Body of pancreas (tissue), 4 donors: Measurements from ENCODE around the gene IKZF2. TPM values are rescaled to one million over a fixed set of nuclear protein-coding genes. Genes with fewer than 3 reads are reported as not detected.

ENCODE experiments used
- ATAC-seq: fragments of 150-250 bp; one replicate; pipeline ENCODE4 v1.9.1; 2016
- DNase-seq, 4 donors: peaks; one replicate each; pipeline ENCODE4 v3.0.0-alpha.2; 2019
- H3K27ac ChIP-seq, 4 donors: fragments of 200-600 bp; sonication (generic); 1 replicate in 3 of 4; 2 replicates in 1 of 4; pipeline versions ENCODE4 v1.5.1 to v1.6.1; 2016 to 2019; ENCODE audit warnings: mild to moderate bottlenecking in 1 of 4, mixed read lengths in 1 of 4, moderate library complexity in 1 of 4
- H3K27me3 ChIP-seq, 2 donors: fragments of 200-600 bp; sonication (generic); one replicate each; pipeline ENCODE4 v1.6.0; 2016; ENCODE audit warnings: mild to moderate bottlenecking in 1 of 2
- H3K36me3 ChIP-seq, 2 donors: fragments of 200-600 bp; sonication (generic); replicated peaks in 1 of 2; 2 replicates each; pipeline ENCODE4 v1.5.1; 2016; ENCODE audit warnings: low read depth in 2 of 2; ENCODE audit not compliant: insufficient read depth in 1 of 2
- H3K4me1 ChIP-seq: fragments of 200-600 bp; sonication (generic); one replicate; pipeline ENCODE4 v1.6.0; 2016
- H3K4me3 ChIP-seq, 2 donors: fragments of 200-600 bp; sonication (generic); 1 replicate in 1 of 2; 2 replicates in 1 of 2; pipeline ENCODE4 v1.5.1; 2016 to 2019
- H3K9me3 ChIP-seq, 3 donors: fragments of 200-600 bp; sonication (generic); 1 replicate in 2 of 3; 2 replicates in 1 of 3; pipeline ENCODE4 v1.5.1; 2016
- POLR2A ChIP-seq, 3 donors: fragments of 450-650 bp; IDR thresholded peaks; one replicate each; pipeline ENCODE4 v1.6.1; 2016; ENCODE audit warnings: antibody characterized with exemption in 3 of 3, mild to moderate bottlenecking in 2 of 3
- WGBS, 2 donors: methylation state at CpG; one replicate each; pipeline ENCODE4 v1.1.5; 2017; 5-methylcytosine and 5-hydroxymethylcytosine counted together
- intact Hi-C: fragments of 100-400 bp; cut with DNase I; formaldehyde crosslinking; loops from one replicate; pipeline ENCODE4 v1.15.1; 2023
- total RNA-seq, 2 donors: library from RNA; depleted of rRNA; stranded (reverse); fragments of >200 nt; gene quantifications; one replicate each; pipeline ENCODE4 v1.1.0, GENCODE V29; 2016
- TF ChIP-seq, protein P1 (sequence below), 7 experiments: fragments of 450-650 bp in 4 of 7; fragments of 200-600 bp in 3 of 7; sonication (generic) in 3 of 7; IDR thresholded peaks; one replicate each; pipeline ENCODE4 v1.5.1; 2016 to 2019; ENCODE audit warnings: antibody characterized with exemption in 7 of 7

The IKZF2 gene
- total RNA-seq, 2 donors from 2014 or later: 1.3 to 3.9 TPM

- H3K4me1 ChIP-seq: no peaks in the 10 kb centered on the region
- no peak for ATAC-seq
- no peaks in the 10 kb centered on the region for H3K9me3 ChIP-seq
- H3K36me3 ChIP-seq: no peaks in the 10 kb centered on the region
- TF ChIP-seq POLR2A (IDR thresholded peaks at IDR 0.05): no peak
- TF ChIP-seq, protein P1, sequence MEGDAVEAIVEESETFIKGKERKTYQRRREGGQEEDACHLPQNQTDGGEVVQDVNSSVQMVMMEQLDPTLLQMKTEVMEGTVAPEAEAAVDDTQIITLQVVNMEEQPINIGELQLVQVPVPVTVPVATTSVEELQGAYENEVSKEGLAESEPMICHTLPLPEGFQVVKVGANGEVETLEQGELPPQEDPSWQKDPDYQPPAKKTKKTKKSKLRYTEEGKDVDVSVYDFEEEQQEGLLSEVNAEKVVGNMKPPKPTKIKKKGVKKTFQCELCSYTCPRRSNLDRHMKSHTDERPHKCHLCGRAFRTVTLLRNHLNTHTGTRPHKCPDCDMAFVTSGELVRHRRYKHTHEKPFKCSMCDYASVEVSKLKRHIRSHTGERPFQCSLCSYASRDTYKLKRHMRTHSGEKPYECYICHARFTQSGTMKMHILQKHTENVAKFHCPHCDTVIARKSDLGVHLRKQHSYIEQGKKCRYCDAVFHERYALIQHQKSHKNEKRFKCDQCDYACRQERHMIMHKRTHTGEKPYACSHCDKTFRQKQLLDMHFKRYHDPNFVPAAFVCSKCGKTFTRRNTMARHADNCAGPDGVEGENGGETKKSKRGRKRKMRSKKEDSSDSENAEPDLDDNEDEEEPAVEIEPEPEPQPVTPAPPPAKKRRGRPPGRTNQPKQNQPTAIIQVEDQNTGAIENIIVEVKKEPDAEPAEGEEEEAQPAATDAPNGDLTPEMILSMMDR (IDR thresholded peaks at IDR 0.05): no peak
- no peak overlapping the region for H3K27ac ChIP-seq
- DNase-seq: no peak
- H3K4me3 ChIP-seq: no peak overlapping the region
- intact Hi-C loops: no loop called here
- no peaks in the 10 kb centered on the region for H3K27me3 ChIP-seq
Observed at GRCh38 chr2:213018340-213018901, 133.0 kb downstream of the IKZF2 start.

DNA sequence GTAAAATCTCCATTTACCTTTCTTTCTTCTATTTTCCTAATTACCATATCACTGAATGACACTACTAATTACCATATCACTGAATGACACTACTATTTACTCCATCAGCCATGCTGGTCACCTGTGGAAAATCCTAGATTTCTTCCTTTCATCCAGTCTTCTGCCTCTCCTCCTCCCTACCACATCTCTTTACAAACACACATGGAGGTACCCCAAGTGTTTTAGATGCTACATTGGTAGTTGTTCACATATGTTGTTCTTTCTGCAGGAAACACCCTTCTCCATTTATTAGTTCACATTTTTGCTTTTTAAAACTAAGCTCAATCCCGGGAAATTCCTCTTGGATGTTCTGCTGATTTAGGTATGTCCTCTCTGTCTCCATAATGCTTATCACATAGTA, 134.0 kb downstream of the IKZF2 start:
- 86 to 97% methylated on average over 1 of the region's 1 CpG for WGBS, 2 donors
- intact Hi-C loops: no loop called here
- no peak overlapping the region for H3K4me3 ChIP-seq

DNA sequence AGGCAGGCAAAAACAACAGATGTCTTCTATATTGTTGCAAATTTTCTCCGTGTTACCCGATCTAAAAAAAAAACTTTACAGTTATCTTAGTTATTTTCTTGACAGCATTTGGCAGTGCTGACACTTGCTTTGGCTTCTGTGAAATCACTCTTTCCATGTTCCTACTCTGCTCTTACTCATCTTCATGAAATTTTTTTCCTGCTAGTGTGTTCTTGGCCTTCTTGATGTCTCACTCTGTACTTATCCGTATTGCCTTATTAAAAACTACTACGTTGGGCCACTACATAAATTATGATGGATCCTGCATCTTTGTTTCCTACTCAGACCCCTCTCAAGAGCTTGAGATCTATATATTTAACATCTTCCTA, 134.4 kb downstream of the IKZF2 start:
- TF ChIP-seq, protein P1 (IDR thresholded peaks at IDR 0.05): no peak
- no peak for TF ChIP-seq POLR2A (IDR thresholded peaks at IDR 0.05)
- Histone ChIP-seq H3K36me3 (no peaks in the 10 kb centered on the region), H3K27me3 (no peaks in the 10 kb centered on the region), H3K27ac (no peak overlapping the region), H3K4me1 (no peaks in the 10 kb centered on the region), H3K4me3 (no peak overlapping the region), H3K9me3 (no peaks in the 10 kb centered on the region)
- ATAC-seq (no peak), DNase-seq (no peak)
- intact Hi-C loops: no loop called here
- WGBS, 2 donors: 89 to 90% methylated on average over 4 of the region's 4 CpGs

More for the DNA sequence above, 134.0 kb downstream of the IKZF2 start:
- H3K4me1 ChIP-seq: no peaks in the 10 kb centered on the region
- no peak overlapping the region for H3K27ac ChIP-seq
- DNase-seq (no peak), ATAC-seq (no peak)
- no peak for TF ChIP-seq POLR2A (IDR thresholded peaks at IDR 0.05)
- TF ChIP-seq, protein P1 (IDR thresholded peaks at IDR 0.05): no peak
- H3K27me3 ChIP-seq: no peaks in the 10 kb centered on the region
- no peaks in the 10 kb centered on the region for H3K9me3 ChIP-seq
- H3K36me3 ChIP-seq: no peaks in the 10 kb centered on the region

GRCh38 chr2:213016166-213016983, 135.0 kb downstream of the IKZF2 start:
- Histone ChIP-seq H3K27ac (no peak overlapping the region), H3K36me3 (no peaks in the 10 kb centered on the region), H3K4me3 (no peak overlapping the region), H3K9me3 (no peaks in the 10 kb centered on the region), H3K4me1 (no peaks in the 10 kb centered on the region), H3K27me3 (no peaks in the 10 kb centered on the region)
- WGBS, 2 donors: 89 to 93% methylated on average over 3 of the region's 3 CpGs
- TF ChIP-seq, protein P1 (IDR thresholded peaks at IDR 0.05): no peak
- TF ChIP-seq POLR2A (IDR thresholded peaks at IDR 0.05): no peak
- ATAC-seq (no peak), DNase-seq (no peak)
- intact Hi-C loops: no loop called here
